Fibroblast of mammary gland (primary cell): ENCODE data around the gene CYB5R2.
A peak's percentile ranks its signal among the peaks of the same experiment; 100 is the strongest.

ENCODE experiments used
- DNase-seq: peaks from one replicate; pipeline ENCODE4 v3.0.0-alpha.2; 2010; ENCODE audit warnings: low read depth
- H3K4me3 ChIP-seq: 2 replicates; pipeline ENCODE4 v1.5.1; 2011; ENCODE audit warnings: low read depth, mild to moderate bottlenecking, low read length, moderate library complexity; ENCODE audit not compliant: control insufficient read depth
- TF ChIP-seq, protein P1 (sequence below): conservative IDR thresholded peaks from 2 replicates; pipeline ENCODE4 v1.5.1; 2011; ENCODE audit warnings: low read depth, low read length, inconsistent platforms; ENCODE audit not compliant: control insufficient read depth, insufficient read depth

Gene CYB5R2

GRCh38 chr11:7635708-7636107, 37.6 kb downstream of the CYB5R2 start:
- H3K4me3 ChIP-seq: no peak overlapping the region
- no peak for DNase-seq
- TF ChIP-seq, protein P1, sequence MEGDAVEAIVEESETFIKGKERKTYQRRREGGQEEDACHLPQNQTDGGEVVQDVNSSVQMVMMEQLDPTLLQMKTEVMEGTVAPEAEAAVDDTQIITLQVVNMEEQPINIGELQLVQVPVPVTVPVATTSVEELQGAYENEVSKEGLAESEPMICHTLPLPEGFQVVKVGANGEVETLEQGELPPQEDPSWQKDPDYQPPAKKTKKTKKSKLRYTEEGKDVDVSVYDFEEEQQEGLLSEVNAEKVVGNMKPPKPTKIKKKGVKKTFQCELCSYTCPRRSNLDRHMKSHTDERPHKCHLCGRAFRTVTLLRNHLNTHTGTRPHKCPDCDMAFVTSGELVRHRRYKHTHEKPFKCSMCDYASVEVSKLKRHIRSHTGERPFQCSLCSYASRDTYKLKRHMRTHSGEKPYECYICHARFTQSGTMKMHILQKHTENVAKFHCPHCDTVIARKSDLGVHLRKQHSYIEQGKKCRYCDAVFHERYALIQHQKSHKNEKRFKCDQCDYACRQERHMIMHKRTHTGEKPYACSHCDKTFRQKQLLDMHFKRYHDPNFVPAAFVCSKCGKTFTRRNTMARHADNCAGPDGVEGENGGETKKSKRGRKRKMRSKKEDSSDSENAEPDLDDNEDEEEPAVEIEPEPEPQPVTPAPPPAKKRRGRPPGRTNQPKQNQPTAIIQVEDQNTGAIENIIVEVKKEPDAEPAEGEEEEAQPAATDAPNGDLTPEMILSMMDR: no peak

DNA sequence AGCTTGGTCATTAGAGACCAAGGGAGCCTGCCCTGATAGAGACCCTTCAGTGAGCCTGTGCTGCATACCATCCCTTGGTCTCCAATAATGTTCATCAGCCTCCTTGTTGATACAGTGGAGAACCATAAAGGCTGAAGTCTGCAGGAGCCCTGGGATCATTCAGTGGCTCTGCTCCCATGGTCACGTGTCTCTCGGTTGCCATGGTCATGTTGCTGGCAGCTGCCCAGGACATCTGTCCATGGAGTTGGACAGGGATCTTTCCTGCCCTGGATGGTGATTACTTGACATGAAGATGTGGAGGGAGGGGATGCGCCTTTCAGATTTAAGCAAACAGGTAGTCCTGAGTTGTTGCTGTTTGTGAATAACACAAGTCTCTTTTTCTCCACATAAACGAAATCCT, 38.2 kb downstream of the CYB5R2 start:
- H3K4me3 ChIP-seq: no peak overlapping the region
- TF ChIP-seq, protein P1: no peak
- peak; percentile 11 for DNase-seq

- no peak overlapping the region for H3K4me3 ChIP-seq
- TF ChIP-seq, protein P1: no peak
- peak; percentile 8 for DNase-seq
These were observed 41.1 kb downstream of the CYB5R2 start for GRCh38 chr11:7632211-7632610.

DNA sequence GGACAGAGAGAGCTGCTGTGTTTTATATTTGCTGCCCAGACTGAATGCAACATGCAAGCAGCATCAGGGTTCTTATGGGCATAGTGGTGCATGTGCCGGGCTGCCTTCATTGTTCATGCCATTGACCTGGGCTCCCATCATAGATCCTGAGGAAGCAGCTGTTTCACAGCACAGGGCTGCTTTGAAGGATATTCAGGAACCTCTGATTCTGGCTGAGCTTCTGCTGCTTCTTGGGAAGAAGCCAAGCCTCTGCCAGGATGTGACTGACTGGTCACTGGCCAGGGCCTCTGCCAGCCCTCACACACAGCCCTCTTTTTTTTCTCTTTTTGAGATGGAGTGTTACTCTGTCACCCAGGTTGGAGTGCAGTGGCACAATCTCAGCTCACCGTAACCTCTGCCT, 43.3 kb downstream of the CYB5R2 start:
- H3K4me3 ChIP-seq: no peak overlapping the region
- no peak for DNase-seq
- TF ChIP-seq, protein P1: no peak

- H3K4me3 ChIP-seq: no peak overlapping the region
- TF ChIP-seq, protein P1: no peak
- no peak for DNase-seq
These were observed 44.6 kb downstream of the CYB5R2 start for GRCh38 chr11:7628660-7629059.

DNA sequence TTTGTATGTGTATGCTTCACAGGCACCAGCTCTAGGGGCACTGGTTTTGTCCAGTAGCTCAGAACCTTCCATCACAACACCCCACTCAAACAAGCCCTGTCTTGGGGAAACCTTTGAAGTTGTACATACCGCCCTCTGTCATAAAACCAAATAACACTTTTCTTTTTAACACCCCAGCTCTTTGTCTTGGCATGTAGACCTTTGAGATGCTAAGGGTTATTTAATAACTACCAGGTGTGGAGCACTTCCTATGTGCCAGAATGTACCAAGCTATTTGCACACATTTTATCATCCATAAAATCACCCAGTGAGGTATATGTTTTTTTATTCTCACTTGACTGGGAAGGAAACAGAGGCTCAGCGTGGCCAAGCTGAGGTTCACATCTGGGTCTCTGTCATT, 50.6 kb downstream of the CYB5R2 start:
- TF ChIP-seq, protein P1: no peak
- no peak overlapping the region for H3K4me3 ChIP-seq
- no peak for DNase-seq

DNA sequence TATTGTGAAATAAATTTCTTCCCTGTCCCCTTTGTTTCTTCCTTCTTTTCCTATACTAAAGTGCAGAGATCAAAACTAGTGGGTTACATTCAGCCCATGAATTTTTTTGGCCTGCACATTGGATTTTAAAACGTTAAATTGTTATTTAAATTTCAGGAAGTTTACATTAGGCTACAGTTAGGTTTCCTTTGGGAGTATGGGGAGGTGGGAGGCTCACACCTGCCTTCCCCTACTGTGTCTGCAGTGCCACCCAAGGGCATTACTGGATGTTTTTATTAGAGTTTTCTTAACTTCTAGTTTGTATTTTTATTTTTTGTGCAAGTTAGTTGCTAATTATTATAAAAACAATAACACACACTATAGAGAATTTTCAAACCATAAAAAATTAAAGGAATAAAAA, 51.7 kb downstream of the CYB5R2 start:
- TF ChIP-seq, protein P1: no peak
- no peak overlapping the region for H3K4me3 ChIP-seq
- DNase-seq: no peak
